Right lobe of liver (tissue), 6 donors: ENCODE results near the gene FSTL4. TPM values are rescaled to one million over a fixed set of nuclear protein-coding genes. Genes with fewer than 3 reads are reported as not detected.

ENCODE experiments used
- ATAC-seq, 4 donors: fragments of 200-7000 bp; cut with Tn5 transposase; one replicate each; pipeline ENCODE4 v1.9.1; 2020; ENCODE audit warnings: mild to moderate bottlenecking in 4 of 4, moderate library complexity in 4 of 4
- DNase-seq, 3 donors: peaks; one replicate each; pipeline ENCODE4 v3.0.0-alpha.2; 2020
- H3K27ac ChIP-seq, 3 donors: fragments of 200-600 bp; one replicate each; pipeline ENCODE4 v1.8.0; 2022
- H3K27me3 ChIP-seq, 2 donors: fragments of 200-600 bp; one replicate each; pipeline ENCODE4 v1.8.0; 2022
- H3K36me3 ChIP-seq, 4 donors: fragments of 200-600 bp; sonication (generic) in 1 of 4; one replicate each; pipeline versions ENCODE4 v1.5.1 to v1.8.0; 2017 to 2022; ENCODE audit warnings: control low read depth in 1 of 4
- H3K4me1 ChIP-seq, 4 donors: fragments of 200-600 bp; sonication (generic) in 1 of 4; one replicate each; pipeline versions ENCODE4 v1.5.1 to v1.8.0; 2017 to 2022; ENCODE audit warnings: control low read depth in 1 of 4
- H3K4me3 ChIP-seq, 3 donors: fragments of 200-600 bp; one replicate each; pipeline ENCODE4 v1.8.0; 2022
- H3K9me3 ChIP-seq, 4 donors: fragments of 200-600 bp; sonication (generic) in 1 of 4; one replicate each; pipeline versions ENCODE4 v1.5.1 to v1.8.0; 2017 to 2022; ENCODE audit warnings: control low read depth in 1 of 4
- POLR2A ChIP-seq: fragments of 450-650 bp; IDR thresholded peaks from one replicate; pipeline ENCODE4 v1.6.1; 2017; ENCODE audit warnings: antibody characterized with exemption, mild to moderate bottlenecking
- WGBS: methylation state at CpG from one replicate; pipeline ENCODE4 v1.1.6; 2018; ENCODE audit warnings: low coverage, low lambda C conversion rate; ENCODE audit not compliant: insufficient coverage; ENCODE audit errors: missing lambda C conversion rate; 5-methylcytosine and 5-hydroxymethylcytosine counted together
- intact Hi-C, 2 donors: fragments of 100-400 bp; cut with DNase I; formaldehyde crosslinking; loops; one replicate each; pipeline versions ENCODE4 v1.11.2 to v1.14.1; 2022
- total RNA-seq, 6 experiments: library from RNA; depleted of rRNA in 2 of 6; stranded (reverse); fragments of >200 nt in 2 of 6; fragmentation: NEBNext Ultra II Directional in 3 of 6; extraction: Animal tissue kit (Norgen Biotek cat#: 25700) in 3 of 6; gene quantifications; one replicate each; pipeline versions ENCODE4 v1.1.0 to v1.2.4, GENCODE V29; 2016 to 2023
- TF ChIP-seq, protein P1 (sequence below), 4 donors: fragments of 200-600 bp in 3 of 4; fragments of 450-650 bp in 1 of 4; IDR thresholded peaks; one replicate each; pipeline versions ENCODE4 v1.5.1 to v1.8.0; 2016 to 2022; ENCODE audit warnings: antibody characterized with exemption in 4 of 4, mild to moderate bottlenecking in 2 of 4
- donor health status: DM: no; HTN: yes; CAD: no.
- donor health status: DM: no; HTN: no; CAD: no.
- donor health status: DM: no; HTN: no; CAD: no.
- donor health status: DM: no; HTN: yes; CAD: no.
- donor health status: DM: no; HTN: yes; CAD: no.

The FSTL4 gene
- total RNA-seq, 6 experiments from 2014 or later: 0.62 to 1.3 (median 0.80) TPM; not detected in 3

DNA sequence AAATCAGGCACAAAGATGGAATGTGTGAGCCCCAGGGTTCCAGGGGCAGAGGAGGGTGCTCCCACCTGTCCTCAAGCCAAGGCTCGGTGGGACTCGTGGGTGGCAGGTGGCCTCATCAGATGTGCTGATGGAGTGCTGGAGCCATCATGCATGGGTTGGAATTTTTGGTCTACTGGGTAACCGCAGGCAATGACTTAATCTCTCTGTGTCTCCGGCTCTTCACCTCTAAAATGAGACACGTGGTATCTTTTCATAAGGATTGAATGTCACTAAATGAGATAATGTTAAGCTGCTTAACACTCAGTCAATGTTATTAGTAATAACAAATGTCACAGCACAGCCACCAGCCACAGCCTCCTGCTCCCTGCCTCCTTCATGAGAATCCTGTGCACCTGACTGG is 315.0 kb downstream of the FSTL4 start:
- no peak overlapping the region for H3K27ac ChIP-seq
- DNase-seq (no peak), ATAC-seq (no peak)
- intact Hi-C loops: no loop called here
- H3K4me1 ChIP-seq: no peaks in the 10 kb centered on the region
- no peak overlapping the region for H3K4me3 ChIP-seq
- H3K36me3 ChIP-seq: no peaks in the 10 kb centered on the region
- H3K9me3 ChIP-seq: no peaks in the 10 kb centered on the region
- H3K27me3 ChIP-seq: no peaks in the 10 kb centered on the region
- TF ChIP-seq POLR2A: no peak
- TF ChIP-seq, protein P1, sequence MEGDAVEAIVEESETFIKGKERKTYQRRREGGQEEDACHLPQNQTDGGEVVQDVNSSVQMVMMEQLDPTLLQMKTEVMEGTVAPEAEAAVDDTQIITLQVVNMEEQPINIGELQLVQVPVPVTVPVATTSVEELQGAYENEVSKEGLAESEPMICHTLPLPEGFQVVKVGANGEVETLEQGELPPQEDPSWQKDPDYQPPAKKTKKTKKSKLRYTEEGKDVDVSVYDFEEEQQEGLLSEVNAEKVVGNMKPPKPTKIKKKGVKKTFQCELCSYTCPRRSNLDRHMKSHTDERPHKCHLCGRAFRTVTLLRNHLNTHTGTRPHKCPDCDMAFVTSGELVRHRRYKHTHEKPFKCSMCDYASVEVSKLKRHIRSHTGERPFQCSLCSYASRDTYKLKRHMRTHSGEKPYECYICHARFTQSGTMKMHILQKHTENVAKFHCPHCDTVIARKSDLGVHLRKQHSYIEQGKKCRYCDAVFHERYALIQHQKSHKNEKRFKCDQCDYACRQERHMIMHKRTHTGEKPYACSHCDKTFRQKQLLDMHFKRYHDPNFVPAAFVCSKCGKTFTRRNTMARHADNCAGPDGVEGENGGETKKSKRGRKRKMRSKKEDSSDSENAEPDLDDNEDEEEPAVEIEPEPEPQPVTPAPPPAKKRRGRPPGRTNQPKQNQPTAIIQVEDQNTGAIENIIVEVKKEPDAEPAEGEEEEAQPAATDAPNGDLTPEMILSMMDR (IDR thresholded peaks at IDR 0.05): no peak
- WGBS: 67% methylated on average over 2 of the region's 5 CpGs

DNA sequence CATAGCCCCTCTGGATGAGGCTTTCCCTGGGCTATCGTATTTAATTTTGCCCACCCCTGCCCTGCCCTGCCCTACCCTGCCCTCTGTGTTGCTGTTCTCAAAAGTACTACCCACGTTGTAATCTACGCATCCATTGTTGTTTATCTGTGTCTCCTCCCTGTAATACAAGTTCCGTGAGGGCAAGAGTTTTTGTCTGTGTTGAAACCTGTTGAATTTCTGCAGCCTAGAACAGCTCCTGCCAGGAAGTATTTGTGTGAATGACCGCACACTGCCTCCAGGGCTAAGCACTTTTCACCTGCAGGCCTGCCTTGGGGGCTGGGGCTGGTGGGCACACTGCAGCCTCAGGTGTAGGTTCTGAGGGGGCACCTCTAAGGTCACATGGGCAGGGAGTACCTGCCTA is 315.7 kb downstream of the FSTL4 start:
- 71% methylated on average over 5 of the region's 5 CpGs for WGBS
- no peak for DNase-seq
- intact Hi-C loops: no loop called here
- no peaks in the 10 kb centered on the region for H3K9me3 ChIP-seq
- no peaks in the 10 kb centered on the region for H3K36me3 ChIP-seq
- no peaks in the 10 kb centered on the region for H3K4me1 ChIP-seq
- ATAC-seq: no peak
- H3K27me3 ChIP-seq: no peaks in the 10 kb centered on the region
- no peak for TF ChIP-seq POLR2A
- TF ChIP-seq, protein P1 (IDR thresholded peaks at IDR 0.05): no peak
- no peak overlapping the region for H3K27ac ChIP-seq
- H3K4me3 ChIP-seq: no peak overlapping the region

DNA sequence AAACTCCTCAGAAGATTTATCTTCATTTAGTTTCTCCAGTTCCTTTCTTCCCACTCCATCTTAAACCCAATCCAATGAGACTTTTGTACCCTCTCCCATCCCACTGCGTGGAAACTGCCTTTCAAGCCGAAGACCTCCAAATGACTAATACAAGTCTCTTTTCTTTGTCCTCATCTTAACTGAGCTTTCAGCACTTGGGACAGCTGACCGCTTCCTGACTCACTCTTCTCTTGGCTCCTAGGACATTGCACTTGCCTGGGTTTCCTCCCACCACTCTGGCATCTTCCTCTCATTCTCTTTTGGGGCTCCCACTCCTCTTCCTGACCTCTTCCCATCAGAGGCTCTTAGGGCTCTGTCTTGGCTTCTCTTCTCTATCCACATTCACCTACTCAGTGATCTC is 316.8 kb downstream of the FSTL4 start:
- Histone ChIP-seq H3K27ac (no peak overlapping the region), H3K4me3 (no peak overlapping the region), H3K9me3 (no peaks in the 10 kb centered on the region), H3K36me3 (no peaks in the 10 kb centered on the region), H3K4me1 (no peaks in the 10 kb centered on the region), H3K27me3 (no peaks in the 10 kb centered on the region)
- ATAC-seq (no peak), DNase-seq (no peak)
- 81% methylated on average over 3 of the region's 3 CpGs for WGBS
- no peak for TF ChIP-seq POLR2A
- TF ChIP-seq, protein P1 (IDR thresholded peaks at IDR 0.05): no peak
- intact Hi-C loops: no loop called here

DNA sequence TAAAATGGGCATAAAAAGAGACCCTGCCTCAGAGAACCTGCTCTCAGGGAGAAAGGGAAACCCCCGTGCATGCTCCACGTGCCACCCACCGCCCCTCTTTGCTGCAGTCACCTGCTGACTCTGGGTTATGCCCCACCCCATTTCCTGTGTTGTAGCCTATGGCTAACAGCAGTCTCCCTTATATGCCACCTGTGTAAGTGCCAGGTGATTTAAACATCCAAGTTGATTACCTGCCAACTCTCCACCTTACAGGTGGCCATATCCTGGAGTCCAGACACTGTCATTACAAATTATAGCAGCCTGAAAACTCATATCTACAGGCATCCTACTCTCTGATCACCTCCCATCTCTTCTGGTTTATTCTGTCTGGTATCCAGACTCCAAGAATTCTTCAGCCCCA is 318.0 kb downstream of the FSTL4 start:
- Histone ChIP-seq H3K9me3 (no peaks in the 10 kb centered on the region), H3K36me3 (no peaks in the 10 kb centered on the region), H3K4me1 (no peaks in the 10 kb centered on the region), H3K27ac (no peak overlapping the region), H3K27me3 (no peaks in the 10 kb centered on the region), H3K4me3 (no peak overlapping the region)
- no peak for ATAC-seq
- DNase-seq: no peak
- 30% methylated on average over 3 of the region's 3 CpGs for WGBS
- TF ChIP-seq, protein P1 (IDR thresholded peaks at IDR 0.05): no peak
- TF ChIP-seq POLR2A: no peak
- intact Hi-C loops: no loop called here

DNA sequence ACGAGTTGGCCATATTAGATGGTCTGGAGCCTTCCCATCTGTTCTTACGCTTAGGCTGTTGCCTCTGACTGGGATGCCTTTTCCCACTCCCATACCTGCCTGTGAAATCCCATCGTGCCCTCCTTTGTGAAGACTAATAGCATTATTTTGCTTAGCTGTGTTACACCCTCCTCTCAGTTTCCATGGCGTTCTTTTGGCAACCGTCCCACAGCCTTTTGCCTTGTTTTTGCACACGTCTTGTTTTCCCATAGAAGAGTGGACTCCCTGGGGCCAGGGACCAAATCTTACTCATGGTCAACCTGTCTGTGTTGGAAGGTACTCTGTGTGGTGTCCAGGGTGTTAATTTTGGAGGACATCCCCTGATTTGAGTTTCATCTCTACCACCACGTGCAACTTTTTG is 318.4 kb downstream of the FSTL4 start:
- Histone ChIP-seq H3K4me3 (no peak overlapping the region), H3K27me3 (no peaks in the 10 kb centered on the region), H3K36me3 (no peaks in the 10 kb centered on the region), H3K4me1 (no peaks in the 10 kb centered on the region), H3K27ac (no peak overlapping the region), H3K9me3 (no peaks in the 10 kb centered on the region)
- DNase-seq (no peak), ATAC-seq (no peak)
- TF ChIP-seq POLR2A: no peak
- TF ChIP-seq, protein P1 (IDR thresholded peaks at IDR 0.05): no peak
- intact Hi-C loops: no loop called here
- WGBS: 59% methylated on average over 7 of the region's 7 CpGs
